ENCODE results near the gene SNX13. TPM values are rescaled to one million over a fixed set of nuclear protein-coding genes. Genes with fewer than 3 reads are reported as not detected.

SNX13 gene
- total and polyA plus RNA-seq, 9 of the 15 experiments (the other 6 are each of a cell fraction or from before 2014, with no cell fraction given) = 5.6 to 33.2 (median 25.4) TPM

DNA sequence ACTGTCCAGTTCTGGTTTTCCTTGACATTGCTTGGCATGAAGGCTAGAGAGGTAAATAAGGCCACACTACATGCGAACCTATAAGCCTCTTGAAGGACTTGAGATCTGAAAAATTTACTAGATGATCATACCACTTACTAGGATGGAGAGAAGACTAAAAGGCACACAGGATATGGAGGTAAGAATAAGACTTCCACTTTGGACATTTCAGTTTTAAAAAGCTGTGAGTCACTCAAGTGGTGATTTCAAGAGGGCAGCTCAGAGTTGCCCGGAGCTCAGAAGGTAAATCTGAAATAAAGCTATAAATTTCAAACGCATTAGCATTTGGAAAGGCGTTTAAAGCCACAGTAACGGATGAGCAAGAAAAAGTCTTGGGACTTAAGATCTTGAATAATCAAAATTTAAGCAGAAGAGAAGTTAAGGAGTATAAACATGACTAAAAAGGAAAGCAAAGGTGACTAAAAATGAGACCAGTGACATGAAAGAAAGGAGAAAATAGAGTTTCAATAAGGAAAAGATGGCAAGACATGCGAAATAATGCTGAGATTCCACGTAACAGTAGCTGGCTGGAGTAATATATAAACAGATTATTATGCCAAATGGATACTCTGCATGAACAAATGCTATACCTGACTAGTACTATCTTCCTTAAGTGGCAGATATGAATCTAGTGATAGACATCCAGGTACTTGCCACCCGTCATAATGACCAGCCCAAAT lies 68.3 kb downstream of the SNX13 start:
- Histone ChIP-seq H3K79me2 (ENCODE audit: control insufficient read depth, insufficient read depth, low read length) (no peaks in the 10 kb centered on the region), H3K4me1 (replicated peaks in 1 of 2; ENCODE audit: control insufficient read depth in 2 of 2, insufficient read depth in 2 of 2, low read length in 2 of 2) (no peaks in the 10 kb centered on the region), H2AFZ (ENCODE audit: low read depth, low read length) (no peak overlapping the region), H3K9me1 (ENCODE audit: control insufficient read depth, insufficient read depth, low read length) (no peaks in the 10 kb centered on the region), H3K27ac (ENCODE audit: extremely low read depth, low read depth, low read length) (no peak overlapping the region), H3K4me2 (ENCODE audit: insufficient read depth, low read length) (no peak overlapping the region), H3K27me3 (ENCODE audit: control insufficient read depth in 2 of 2, insufficient read depth in 2 of 2, low read length in 2 of 2) (no peaks in the 10 kb centered on the region), H3K4me3 (no peak overlapping the region), H3K36me3 (ENCODE audit: control insufficient read depth, insufficient read depth, low read length) (peaks cover 41% of the 10 kb centered on the region), H3K9ac (ENCODE audit: insufficient read depth in 1 of 2, low read depth in 2 of 2, low read length in 2 of 2) (no peak overlapping the region), H3K9me3 (replicated peaks; ENCODE audit: control insufficient read depth, insufficient read depth, low read depth, low read length) (no peaks in the 10 kb centered on the region), H4K20me1 (replicated peaks; ENCODE audit: control insufficient read depth, insufficient read depth, low read length) (no peaks in the 10 kb centered on the region)
- DNase-seq (ENCODE audit: extremely low read depth in 1 of 4, low spot score in 3 of 4) (no peak), ATAC-seq (no peak), FAIRE-seq (no peak)
- in situ Hi-C loops (cut with MboI) = no loop called here
- ChIA-PET POLR2A (no interaction called here), CTCF (ENCODE audit: low intra/inter-chr PET ratio) (no interaction called here)
- WGBS (ENCODE audit: insufficient coverage, low coverage, missing lambda C conversion rate) = 83% methylated on average over 8 of the region's 8 CpGs
- intact Hi-C loops (cut with micrococcal nuclease) = no loop called here
- BruUV-seq (replicated peaks) = no TSS peak
- TF ChIP-seq POLR2AphosphoS5 (IDR thresholded peaks at IDR 0.05; ENCODE audit: control insufficient read depth, insufficient read depth, low read depth, low read length) = no peak
- no peak for TF ChIP-seq ZNF263 (CRISPR knock-in tag; IDR thresholded peaks at IDR 0.05; ENCODE audit: borderline replicate concordance)
- TF ChIP-seq, protein P1, sequence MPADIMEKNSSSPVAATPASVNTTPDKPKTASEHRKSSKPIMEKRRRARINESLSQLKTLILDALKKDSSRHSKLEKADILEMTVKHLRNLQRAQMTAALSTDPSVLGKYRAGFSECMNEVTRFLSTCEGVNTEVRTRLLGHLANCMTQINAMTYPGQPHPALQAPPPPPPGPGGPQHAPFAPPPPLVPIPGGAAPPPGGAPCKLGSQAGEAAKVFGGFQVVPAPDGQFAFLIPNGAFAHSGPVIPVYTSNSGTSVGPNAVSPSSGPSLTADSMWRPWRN (IDR thresholded peaks at IDR 0.05; ENCODE audit: low read depth) = no peak
- TF ChIP-seq CBX8 (IDR thresholded peaks at IDR 0.05; ENCODE audit: borderline replicate concordance, extremely low read depth, low read depth, low read length, poor library complexity, severe bottlenecking) = no peak
- no peak for TF ChIP-seq RBBP5 (IDR thresholded peaks at IDR 0.05; ENCODE audit: borderline replicate concordance, insufficient read depth, low read length, poor library complexity, severe bottlenecking)
- no peak for TF ChIP-seq KHSRP (IDR thresholded peaks at IDR 0.05)
- TF ChIP-seq, protein P2, sequence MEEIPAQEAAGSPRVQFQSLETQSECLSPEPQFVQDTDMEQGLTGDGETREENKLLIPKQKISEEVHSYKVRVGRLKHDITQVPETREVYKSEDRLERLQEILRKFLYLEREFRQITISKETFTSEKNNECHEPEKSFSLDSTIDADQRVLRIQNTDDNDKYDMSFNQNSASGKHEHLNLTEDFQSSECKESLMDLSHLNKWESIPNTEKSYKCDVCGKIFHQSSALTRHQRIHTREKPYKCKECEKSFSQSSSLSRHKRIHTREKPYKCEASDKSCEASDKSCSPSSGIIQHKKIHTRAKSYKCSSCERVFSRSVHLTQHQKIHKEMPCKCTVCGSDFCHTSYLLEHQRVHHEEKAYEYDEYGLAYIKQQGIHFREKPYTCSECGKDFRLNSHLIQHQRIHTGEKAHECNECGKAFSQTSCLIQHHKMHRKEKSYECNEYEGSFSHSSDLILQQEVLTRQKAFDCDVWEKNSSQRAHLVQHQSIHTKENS (CRISPR knock-in tag; IDR thresholded peaks at IDR 0.05) = no peak
- TF ChIP-seq, protein P3, sequence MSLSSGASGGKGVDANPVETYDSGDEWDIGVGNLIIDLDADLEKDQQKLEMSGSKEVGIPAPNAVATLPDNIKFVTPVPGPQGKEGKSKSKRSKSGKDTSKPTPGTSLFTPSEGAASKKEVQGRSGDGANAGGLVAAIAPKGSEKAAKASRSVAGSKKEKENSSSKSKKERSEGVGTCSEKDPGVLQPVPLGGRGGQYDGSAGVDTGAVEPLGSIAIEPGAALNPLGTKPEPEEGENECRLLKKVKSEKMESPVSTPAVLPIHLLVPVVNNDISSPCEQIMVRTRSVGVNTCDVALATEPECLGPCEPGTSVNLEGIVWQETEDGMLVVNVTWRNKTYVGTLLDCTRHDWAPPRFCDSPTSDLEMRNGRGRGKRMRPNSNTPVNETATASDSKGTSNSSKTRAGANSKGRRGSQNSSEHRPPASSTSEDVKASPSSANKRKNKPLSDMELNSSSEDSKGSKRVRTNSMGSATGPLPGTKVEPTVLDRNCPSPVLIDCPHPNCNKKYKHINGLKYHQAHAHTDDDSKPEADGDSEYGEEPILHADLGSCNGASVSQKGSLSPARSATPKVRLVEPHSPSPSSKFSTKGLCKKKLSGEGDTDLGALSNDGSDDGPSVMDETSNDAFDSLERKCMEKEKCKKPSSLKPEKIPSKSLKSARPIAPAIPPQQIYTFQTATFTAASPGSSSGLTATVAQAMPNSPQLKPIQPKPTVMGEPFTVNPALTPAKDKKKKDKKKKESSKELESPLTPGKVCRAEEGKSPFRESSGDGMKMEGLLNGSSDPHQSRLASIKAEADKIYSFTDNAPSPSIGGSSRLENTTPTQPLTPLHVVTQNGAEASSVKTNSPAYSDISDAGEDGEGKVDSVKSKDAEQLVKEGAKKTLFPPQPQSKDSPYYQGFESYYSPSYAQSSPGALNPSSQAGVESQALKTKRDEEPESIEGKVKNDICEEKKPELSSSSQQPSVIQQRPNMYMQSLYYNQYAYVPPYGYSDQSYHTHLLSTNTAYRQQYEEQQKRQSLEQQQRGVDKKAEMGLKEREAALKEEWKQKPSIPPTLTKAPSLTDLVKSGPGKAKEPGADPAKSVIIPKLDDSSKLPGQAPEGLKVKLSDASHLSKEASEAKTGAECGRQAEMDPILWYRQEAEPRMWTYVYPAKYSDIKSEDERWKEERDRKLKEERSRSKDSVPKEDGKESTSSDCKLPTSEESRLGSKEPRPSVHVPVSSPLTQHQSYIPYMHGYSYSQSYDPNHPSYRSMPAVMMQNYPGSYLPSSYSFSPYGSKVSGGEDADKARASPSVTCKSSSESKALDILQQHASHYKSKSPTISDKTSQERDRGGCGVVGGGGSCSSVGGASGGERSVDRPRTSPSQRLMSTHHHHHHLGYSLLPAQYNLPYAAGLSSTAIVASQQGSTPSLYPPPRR (CRISPR knock-in tag; IDR thresholded peaks at IDR 0.05; ENCODE audit: borderline replicate concordance) = no peak
- TF ChIP-seq ZNF79 (CRISPR knock-in tag; IDR thresholded peaks at IDR 0.05; ENCODE audit: low read depth) = no peak
- TF ChIP-seq ZKSCAN3 (CRISPR knock-in tag; IDR thresholded peaks at IDR 0.05) = no peak
- no peak for TF ChIP-seq RBM39 (optimal IDR thresholded peaks at IDR 0.05; ENCODE audit: low read depth, low read length)
- TF ChIP-seq, protein P4, sequence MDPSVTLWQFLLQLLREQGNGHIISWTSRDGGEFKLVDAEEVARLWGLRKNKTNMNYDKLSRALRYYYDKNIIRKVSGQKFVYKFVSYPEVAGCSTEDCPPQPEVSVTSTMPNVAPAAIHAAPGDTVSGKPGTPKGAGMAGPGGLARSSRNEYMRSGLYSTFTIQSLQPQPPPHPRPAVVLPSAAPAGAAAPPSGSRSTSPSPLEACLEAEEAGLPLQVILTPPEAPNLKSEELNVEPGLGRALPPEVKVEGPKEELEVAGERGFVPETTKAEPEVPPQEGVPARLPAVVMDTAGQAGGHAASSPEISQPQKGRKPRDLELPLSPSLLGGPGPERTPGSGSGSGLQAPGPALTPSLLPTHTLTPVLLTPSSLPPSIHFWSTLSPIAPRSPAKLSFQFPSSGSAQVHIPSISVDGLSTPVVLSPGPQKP (CRISPR knock-in tag; IDR thresholded peaks at IDR 0.05) = no peak

All from K562 (cell line).